ENCODE measurements around the gene SCUBE1.

- TF ChIP-seq CTCF (conservative IDR thresholded peaks at IDR 0.05; ENCODE audit: low read length): no peak
- TF ChIP-seq EZH2phosphoT487 (IDR thresholded peaks at IDR 0.05; ENCODE audit: borderline replicate concordance): no peak
Observed at GRCh38 chr22:43233529-43233928, 109.6 kb downstream of the SCUBE1 start.

Measured in Loucy (cell line).